Pancreas (tissue), 10 donors: ENCODE measurements around the gene HIPK4. TPM values are rescaled to one million over a fixed set of nuclear protein-coding genes. Genes with fewer than 3 reads are reported as not detected.
A peak's percentile ranks its signal among the peaks of the same experiment; 100 is the strongest.

Experiments used
- ATAC-seq, 4 donors: fragments of 200-7000 bp; cut with Tn5 transposase; one replicate each; pipeline versions ENCODE4 v1.8.0 to v1.9.1; 2020; ENCODE audit warnings: mild to moderate bottlenecking in 4 of 4, moderate library complexity in 4 of 4
- DNase-seq, 6 donors: peaks; one replicate each; pipeline ENCODE4 v3.0.0-alpha.2; 2020
- FAIRE-seq: peaks from 2 replicates; lab custom pipeline; 2012; peaks lifted over from hg19 to GRCh38; lab: Jason Lieb, UNC
- H3K27ac ChIP-seq, 4 donors: fragments of 200-600 bp; sonication (generic); 1 replicate in 3 of 4; 2 replicates in 1 of 4; pipeline versions ENCODE4 v1.5.0 to v1.8.0; 2020
- H3K27me3 ChIP-seq, 4 donors: fragments of 200-600 bp; one replicate each; pipeline ENCODE4 v1.8.0; 2021
- H3K36me3 ChIP-seq, 3 donors: fragments of 200-600 bp; sonication (generic) in 1 of 3; one replicate each; pipeline versions ENCODE4 v1.5.0 to v1.8.0; 2020 to 2021
- H3K4me1 ChIP-seq, 3 donors: fragments of 200-600 bp; one replicate each; pipeline ENCODE4 v1.8.0; 2021
- H3K4me3 ChIP-seq, 4 donors: fragments of 200-600 bp; sonication (generic) in 2 of 4; one replicate each; pipeline versions ENCODE4 v1.5.0 to v1.8.0; 2020 to 2021
- H3K9me3 ChIP-seq, 4 donors: fragments of 200-600 bp; one replicate each; pipeline ENCODE4 v1.8.0; 2021
- WGBS, 2 donors: extraction: QIAGEN DNeasy Blood & Tissue Kit; methylation state at CpG; one replicate each; pipeline ENCODE4 v1.1.7; 2013; 5-methylcytosine and 5-hydroxymethylcytosine counted together
- intact Hi-C, 3 donors: fragments of 100-400 bp; cut with DNase I; formaldehyde crosslinking; loops; one replicate each; pipeline versions ENCODE4 v1.11.1 to v1.14.2; 2022
- polyA plus RNA-seq, 2 donors: library from polyadenylated mRNA; stranded (reverse); fragments of 200-250 nt; gene quantifications; one replicate each; pipeline ENCODE4 v1.2.3, GENCODE V29; 2013
- total RNA-seq, 6 donors: library from RNA; stranded (reverse); fragmentation: NEBNext Ultra II Directional in 4 of 6; extraction: Animal tissue kit (Norgen Biotek cat#: 25700) in 4 of 6; gene quantifications; one replicate each; pipeline versions ENCODE4 v1.2.1 to v1.2.4, GENCODE V29; 2021 to 2023
- TF ChIP-seq, protein P1 (sequence below), 4 donors: fragments of 200-600 bp; sonication (generic) in 3 of 4; IDR thresholded peaks; one replicate each; pipeline versions ENCODE4 v1.5.0 to v1.8.0; 2021; ENCODE audit warnings: antibody characterized with exemption in 4 of 4
- donor health status: healthy with polysubstance abuse.
- donor health status: DM: no; HTN: no; CAD: no; lungs with moderate emphysema.
- donor health status: DM: no; HTN: no; CAD: no.
- donor health status: control.
- donor health status: control.
- donor health status: Bipolar disorder and iron deficiency.
- donor health status: DM: yes; HTN: yes; CAD: no.
- donor health status: DM: no; HTN: no; CAD: no.
- donor health status: DM: no; HTN: no; CAD: no.
- donor health status: DM: yes; HTN: yes; CAD: no.

The HIPK4 gene
- total and polyA plus RNA-seq, 8 donors = 0.05 to 0.14 (median 0.08) TPM; not detected in 3

DNA sequence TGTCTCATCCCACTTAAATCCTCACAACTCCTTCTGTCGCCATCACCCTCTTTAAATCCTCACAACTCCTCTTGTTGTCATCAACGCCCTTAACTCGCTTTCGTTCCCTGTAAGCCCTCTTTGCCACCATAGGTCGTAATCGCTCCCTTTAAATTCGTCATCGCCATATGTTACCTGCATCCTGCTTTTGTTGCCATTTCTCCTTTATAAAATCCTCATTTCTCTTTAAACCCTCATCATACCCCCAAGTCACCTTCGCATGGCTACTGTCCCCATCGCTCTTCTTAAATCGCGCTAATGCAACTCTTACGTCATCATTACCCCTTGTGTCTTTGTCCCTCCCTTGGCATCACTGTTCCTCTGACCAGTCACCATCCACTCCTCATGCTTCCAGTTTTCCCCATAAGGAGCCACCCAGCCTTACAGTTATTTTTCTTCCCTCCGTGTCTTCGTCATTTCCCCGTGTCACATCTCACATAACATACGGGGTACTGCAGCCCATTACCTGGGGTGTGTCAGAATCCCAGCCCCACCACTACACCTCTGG, 40.9 kb downstream of the HIPK4 start:
- Histone ChIP-seq H3K27ac (peak overlapping the region in 3 of 4 donors; percentile 31 to 58 (median 54)), H3K27me3 (no peaks in the 10 kb centered on the region), H3K4me3 (peak overlapping the region; percentile 53 to 85 (median 65)), H3K4me1 (peaks cover 0 to 15% (median 8%) of the 10 kb centered on the region in 3 donors), H3K36me3 (no peaks in the 10 kb centered on the region), H3K9me3 (no peaks in the 10 kb centered on the region)
- intact Hi-C loops = no loop called here
- ATAC-seq (peak in 2 of 4 donors; percentile 3 to 13), DNase-seq (peak in 1 of 6 donors; percentile 29), FAIRE-seq (no peak)
- TF ChIP-seq, protein P1, sequence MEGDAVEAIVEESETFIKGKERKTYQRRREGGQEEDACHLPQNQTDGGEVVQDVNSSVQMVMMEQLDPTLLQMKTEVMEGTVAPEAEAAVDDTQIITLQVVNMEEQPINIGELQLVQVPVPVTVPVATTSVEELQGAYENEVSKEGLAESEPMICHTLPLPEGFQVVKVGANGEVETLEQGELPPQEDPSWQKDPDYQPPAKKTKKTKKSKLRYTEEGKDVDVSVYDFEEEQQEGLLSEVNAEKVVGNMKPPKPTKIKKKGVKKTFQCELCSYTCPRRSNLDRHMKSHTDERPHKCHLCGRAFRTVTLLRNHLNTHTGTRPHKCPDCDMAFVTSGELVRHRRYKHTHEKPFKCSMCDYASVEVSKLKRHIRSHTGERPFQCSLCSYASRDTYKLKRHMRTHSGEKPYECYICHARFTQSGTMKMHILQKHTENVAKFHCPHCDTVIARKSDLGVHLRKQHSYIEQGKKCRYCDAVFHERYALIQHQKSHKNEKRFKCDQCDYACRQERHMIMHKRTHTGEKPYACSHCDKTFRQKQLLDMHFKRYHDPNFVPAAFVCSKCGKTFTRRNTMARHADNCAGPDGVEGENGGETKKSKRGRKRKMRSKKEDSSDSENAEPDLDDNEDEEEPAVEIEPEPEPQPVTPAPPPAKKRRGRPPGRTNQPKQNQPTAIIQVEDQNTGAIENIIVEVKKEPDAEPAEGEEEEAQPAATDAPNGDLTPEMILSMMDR (IDR thresholded peaks at IDR 0.05) = no peak
- 10% methylated on average over 17 of the region's 17 CpGs for WGBS, 2 donors

- Histone ChIP-seq H3K4me1 (peaks cover 0 to 15% (median 8%) of the 10 kb centered on the region in 3 donors), H3K36me3 (no peaks in the 10 kb centered on the region), H3K9me3 (no peaks in the 10 kb centered on the region), H3K27me3 (no peaks in the 10 kb centered on the region), H3K27ac (peak within 1 kb of the TSS in 3 of 4 donors; percentile 31 to 58 (median 54)), H3K4me3 (peak within 1 kb of the TSS; percentile 57 to 85 (median 77))
- 0 to 1% methylated on average over 55 to 77 of the region's 77 CpGs for WGBS, 2 donors
- TF ChIP-seq, protein P1 (IDR thresholded peaks at IDR 0.05) = no peak
- ATAC-seq (peak; percentile 97 to 98 (median 98)), FAIRE-seq (no peak), DNase-seq (peak; percentile 98 to 100 (median 99))
- intact Hi-C loops = no loop called here
These were observed 41.7 kb downstream of the HIPK4 start, which contains the start of the genes C19orf47 and PLD3 for GRCh38 chr19:40348125-40348913. C19orf47 (minus strand) TSS chr19:40348397; CDS start chr19:40341857, 6,540 bp downstream. PLD3 (plus strand) TSS chr19:40348695; CDS start chr19:40366484, 17,789 bp downstream.

DNA sequence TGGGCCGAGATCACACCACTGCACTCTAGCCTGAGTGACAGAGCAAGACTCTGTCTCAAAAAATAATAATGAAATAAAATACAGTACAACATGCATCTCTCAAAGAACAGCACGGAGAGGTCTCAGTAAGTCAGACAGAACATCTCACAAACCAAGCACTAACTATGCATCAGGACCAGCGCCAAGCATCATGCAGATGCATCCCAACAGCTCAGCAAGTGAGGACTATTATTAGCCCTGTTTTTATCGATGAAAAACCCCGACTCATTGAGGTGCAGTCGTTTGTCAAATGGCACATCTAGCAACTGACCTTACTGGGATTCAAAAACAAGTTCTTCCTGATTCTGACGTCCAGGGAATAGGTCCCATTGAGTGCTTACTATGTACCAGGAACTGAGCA, 45.6 kb downstream of the HIPK4 start:
- TF ChIP-seq, protein P1 (IDR thresholded peaks at IDR 0.05) = no peak
- WGBS, 2 donors = 56 to 69% methylated on average over 7 of the region's 7 CpGs
- no peak overlapping the region for H3K4me3 ChIP-seq
- no peaks in the 10 kb centered on the region for H3K9me3 ChIP-seq
- H3K36me3 ChIP-seq = no peaks in the 10 kb centered on the region
- no peak overlapping the region for H3K27ac ChIP-seq
- DNase-seq = peak in 1 of 6 donors; percentile 2
- intact Hi-C loops = no loop called here
- no peak for FAIRE-seq
- no peak for ATAC-seq
- peaks cover 0 to 14% (median 5%) of the 10 kb centered on the region in 3 donors for H3K4me1 ChIP-seq
- H3K27me3 ChIP-seq = no peaks in the 10 kb centered on the region

DNA sequence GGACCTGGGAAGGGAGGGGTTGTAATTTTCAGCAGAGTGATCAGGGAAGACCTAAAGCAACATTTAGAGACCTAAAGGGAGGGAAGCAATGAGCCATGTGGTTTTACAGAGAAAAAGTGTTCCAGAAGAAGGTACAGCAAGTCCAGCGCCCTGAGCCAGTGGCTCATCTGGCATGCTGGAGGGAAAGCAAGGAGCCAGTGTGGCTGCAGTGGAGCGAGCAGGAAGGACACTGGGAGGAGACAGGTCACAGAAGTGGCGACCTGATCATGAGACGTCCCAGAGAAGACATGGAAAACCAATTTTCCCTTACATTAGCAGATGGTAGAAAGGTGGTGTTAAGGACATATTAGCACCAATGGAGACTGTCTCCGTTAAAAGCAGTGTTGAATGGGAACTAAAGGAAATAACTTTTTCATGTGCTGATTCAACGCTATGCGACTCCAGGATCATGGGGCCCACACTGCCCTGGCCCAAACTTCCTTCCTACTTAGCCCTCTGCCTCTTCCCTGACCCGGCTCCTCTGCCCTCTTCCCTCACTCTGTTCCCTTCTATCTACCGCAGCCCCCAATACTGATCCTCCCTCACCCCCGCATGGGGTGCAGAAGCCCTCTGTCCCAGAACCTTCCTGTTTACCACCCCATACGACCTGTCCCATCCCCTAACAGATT, 47.2 kb downstream of the HIPK4 start:
- Histone ChIP-seq H3K36me3 (peaks cover 0 to 4% (median 0%) of the 10 kb centered on the region in 3 donors), H3K4me1 (peaks cover 0 to 9% (median 4%) of the 10 kb centered on the region in 3 donors), H3K27ac (no peak overlapping the region), H3K9me3 (no peaks in the 10 kb centered on the region), H3K27me3 (no peaks in the 10 kb centered on the region), H3K4me3 (no peak overlapping the region)
- intact Hi-C loops = no loop called here
- WGBS, 2 donors = 88% methylated on average over 11 of the region's 11 CpGs
- FAIRE-seq (no peak), DNase-seq (no peak), ATAC-seq (no peak)
- TF ChIP-seq, protein P1 (IDR thresholded peaks at IDR 0.05) = no peak
